Stimulated activated CD8-positive, alpha-beta memory T cell treated with anti-CD3 and anti-CD28 coated beads, Interleukin-7, amount 100 ng/mL, for 24 hours (primary cell): ENCODE data around the gene PRODH2.
"Not testable (repeated sequence)": the region's sequence is repeated elsewhere in the genome, so short reads cannot be mapped to it uniquely, and the experiment has no call there.

Source experiments
- DNase-seq: peaks from one replicate; pipeline ENCODE4 v3.0.0-alpha.2; 2020; ENCODE audit warnings: low read depth

PRODH2 gene

DNA sequence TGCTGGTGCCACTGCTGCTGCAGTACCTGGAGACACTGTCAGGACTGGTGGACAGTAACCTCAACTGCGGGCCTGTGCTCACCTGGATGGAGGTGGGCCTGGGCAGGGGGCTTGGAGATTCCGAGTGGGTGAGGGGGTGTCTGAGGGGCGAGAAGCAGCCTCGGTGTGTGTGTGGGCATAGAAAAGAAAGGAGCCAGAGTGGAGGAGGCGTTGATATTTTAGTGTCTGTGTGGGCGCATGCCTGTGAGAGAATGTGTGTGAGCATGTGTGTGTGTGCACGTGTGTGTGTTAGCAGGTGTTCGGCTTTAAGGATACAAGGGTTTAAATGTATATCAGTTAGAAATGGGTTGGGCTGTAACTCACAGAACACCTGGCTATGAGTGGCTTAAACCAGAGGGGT, 33.6 kb downstream of the PRODH2 start:
- DNase-seq: no peak

DNA sequence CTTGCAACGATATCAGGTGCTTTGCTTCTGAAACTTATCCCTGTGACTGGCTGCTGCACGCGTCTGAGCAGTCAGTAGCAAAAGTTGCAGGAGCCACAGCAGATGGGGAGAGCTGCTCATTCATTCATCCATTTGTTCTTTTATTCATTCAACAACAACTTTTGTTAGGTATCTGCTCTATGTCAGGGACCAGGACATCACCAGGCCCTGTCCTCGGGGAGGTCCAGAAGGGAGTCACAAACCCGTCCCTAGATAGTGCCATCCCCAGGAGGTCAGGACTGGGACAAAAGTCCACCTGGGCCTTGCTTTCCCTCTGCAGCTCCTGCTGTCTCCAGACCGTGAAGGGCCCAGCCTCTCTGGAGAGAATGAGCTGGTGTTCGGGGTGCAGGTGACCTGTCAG, 34.7 kb downstream of the PRODH2 start:
- DNase-seq: no peak

DNA sequence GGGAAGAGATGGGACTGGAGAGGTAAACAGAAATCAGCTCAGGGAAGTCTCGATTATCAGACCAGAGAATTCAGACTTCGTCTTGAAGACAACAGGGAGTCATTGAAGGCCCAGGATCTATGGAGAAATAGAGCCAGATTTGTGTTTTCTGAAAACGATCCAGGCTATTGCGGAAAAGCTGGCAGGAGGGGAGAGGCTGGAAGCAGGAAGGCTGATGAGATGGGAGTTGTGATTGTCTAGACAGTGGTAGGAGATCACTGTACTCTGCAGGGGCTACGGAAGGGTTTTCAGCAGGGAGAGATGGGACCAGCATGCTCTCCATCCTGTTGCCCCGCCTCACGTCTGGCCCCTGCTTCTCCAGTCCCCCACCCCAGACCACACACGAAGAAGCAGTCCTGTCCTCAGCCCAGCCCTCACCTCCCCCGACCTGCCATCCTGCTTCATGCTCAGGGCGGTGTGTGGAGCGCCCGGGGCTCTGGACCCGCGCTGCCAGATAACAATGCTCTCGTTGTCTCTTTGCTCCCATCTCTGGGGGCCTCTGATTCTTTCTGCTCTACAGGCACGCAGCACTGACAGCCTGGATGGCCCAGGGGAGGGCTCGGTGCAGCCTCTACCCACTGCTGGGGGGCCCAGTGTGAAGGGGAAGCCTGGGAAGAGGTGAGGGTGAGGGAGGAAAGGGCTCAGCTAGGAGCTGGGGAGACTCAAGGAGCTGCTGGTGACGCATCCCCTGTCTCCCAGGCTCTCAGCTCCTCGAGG, 35.4 kb downstream of the PRODH2 start:
- no peak for DNase-seq

DNA sequence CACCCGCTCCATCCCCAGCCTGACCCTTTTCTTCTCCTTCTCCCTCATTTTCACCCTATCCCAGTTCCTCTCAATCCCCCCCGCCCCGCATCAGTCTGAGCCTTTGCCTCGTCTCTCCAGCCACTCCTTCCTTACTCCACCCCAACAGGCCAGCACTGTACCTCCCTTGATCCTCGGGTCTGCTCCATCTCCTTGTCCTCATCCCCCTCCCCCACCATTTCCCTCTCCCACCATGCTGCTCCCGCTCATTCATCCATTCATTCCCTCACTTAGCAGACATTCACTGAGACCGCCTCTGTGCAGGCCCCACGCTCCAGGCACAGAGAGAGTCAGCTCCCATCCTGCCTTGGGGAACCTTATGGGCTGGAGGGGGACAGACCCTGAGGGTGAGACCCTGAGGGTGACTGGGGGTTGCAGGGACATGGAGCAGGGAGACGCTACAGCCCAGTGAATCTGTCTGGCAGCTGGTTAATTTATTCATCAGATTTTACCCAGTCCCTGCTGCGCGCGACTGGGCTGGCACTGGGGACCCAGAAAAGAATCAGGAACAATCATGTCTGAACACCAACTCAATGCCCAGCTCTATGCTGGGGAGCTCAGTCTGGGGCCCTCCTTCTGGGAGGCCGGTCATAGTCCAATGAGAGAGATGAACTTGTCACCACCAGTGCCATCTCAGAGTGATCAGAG, 36.4 kb downstream of the PRODH2 start:
- no peak for DNase-seq

DNA sequence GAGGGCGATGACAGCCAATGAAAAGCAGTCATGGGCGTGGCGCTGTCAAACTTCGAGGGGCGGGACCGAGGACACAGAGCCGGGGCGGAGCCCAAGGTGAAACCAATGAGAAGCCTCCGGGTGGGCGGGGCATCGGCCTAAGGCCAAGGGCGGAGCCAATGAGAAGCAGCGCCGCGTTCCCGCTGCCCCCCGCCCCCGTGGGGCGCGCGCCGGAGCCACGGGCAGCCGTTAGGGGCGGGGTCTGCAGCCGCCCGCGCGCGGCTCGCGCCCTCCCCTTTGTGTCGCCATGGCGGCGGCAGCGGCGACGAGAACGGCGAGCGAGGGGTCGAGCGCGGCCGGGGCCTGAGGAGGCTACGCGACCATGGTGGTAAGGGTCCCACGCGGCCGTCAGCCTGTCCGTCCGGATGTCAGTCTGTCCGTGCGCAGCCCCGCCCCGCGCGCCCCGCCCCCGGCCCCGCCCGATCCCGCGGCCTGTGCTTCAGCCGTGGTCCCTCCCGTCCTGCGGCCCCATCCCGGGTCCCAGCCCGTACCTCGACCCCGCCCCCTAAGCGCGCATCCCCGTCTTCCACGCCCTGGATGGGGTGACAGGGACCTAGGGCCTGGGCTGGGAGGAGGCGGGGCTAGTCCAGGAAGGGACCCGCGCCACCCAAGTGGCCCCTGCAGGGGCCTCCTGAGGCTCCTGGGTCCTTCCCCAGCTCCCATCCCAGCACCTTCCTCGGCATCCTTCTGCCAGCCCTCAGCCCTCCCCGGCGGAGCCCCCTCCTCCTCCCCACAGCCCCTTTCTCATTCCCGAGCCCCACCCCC, 37.1 kb downstream of the PRODH2 start, which contains the start of gene ARHGAP33:
TSS of gene ARHGAP33 (plus strand) at position 267 of the 804 bp plus-strand sequence. CDS start at position 362, 95 bp downstream.
- DNase-seq: peak; percentile 98

DNA sequence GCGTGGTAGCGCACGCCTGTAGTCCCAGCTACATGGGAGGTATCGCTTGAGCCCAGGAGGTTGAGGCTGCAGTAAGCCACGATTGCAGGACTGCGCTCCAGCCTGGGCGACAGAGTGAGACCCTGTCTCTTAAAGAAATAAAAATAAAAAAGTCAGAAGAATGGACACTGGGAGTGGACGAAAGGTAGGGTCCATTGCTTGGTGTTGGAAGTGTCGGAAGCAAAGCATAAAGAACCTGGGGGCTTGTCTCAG, 37.7 kb downstream of the PRODH2 start:
- DNase-seq: no peak

DNA sequence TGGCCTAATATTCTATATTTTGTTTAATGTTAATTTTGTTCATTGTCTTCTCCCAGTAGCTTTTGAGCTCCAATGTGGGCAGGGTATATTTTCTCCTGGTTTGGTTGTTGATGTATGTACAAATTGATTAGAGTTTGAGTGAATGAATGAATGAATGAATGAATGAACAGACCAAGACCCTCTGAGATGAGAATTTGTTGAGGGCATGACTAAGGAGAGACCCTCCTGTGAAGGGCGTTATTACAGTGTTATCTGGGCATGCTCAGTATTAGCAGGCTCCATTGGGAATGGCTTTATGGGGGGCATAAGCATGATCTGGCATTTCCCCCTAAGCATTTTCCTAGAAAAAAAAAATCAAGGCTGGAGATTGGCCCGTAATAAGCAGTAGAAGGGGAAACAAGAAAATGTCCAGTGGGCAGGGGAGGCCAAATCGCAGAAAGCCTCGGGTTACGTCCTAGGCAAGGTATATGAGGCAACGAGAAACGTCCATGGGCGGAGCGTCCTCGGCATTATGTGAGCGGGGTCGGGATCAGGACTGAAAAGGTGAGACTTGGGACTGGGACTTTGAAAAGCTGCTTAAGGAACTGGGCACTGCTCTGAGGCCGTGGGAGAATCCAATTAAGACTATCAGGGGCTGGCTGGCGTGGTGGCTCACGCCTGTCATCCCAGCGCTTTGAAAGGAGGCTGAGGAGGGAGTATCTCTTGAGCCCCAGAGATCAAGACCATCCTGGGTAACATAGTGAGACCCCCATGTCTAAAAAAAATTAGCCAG, 38.2 kb downstream of the PRODH2 start:
- DNase-seq: no peak

DNA sequence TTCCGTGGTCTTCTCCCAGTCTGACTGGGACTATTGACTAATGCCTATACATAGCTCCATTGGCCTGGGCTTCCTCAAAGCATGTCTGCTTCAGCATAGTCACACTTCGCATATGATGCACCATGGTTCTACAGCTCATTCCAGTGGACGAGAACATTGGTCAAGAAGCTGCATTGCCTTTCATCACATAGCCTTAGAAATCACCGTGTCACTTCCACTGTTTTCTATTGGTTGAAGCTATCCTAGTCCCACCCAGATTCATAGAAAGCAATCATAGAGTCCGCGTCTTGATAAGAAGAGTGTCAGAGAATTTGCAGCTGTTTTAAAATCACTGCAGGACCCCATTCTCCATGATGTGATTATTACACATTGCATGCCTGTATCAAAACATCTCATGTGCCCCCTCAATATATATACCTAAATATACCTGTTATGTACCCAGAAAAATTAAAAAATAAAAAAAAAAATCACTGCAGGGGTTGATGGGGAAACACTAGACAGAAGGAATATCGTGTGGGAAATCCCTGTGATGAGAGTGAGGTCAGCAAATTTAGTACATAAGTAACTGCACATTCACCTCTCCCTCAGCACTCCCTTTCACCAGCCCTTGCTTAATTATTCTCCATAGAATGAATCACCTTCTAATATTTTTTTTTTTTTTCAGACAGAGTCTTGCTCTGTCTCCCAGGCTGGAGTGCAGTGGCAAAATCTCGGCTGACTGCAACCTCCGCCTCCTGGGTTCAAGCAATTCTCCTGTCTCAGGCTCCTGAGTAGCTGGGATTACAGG, 39.4 kb downstream of the PRODH2 start:
- no peak for DNase-seq

DNA sequence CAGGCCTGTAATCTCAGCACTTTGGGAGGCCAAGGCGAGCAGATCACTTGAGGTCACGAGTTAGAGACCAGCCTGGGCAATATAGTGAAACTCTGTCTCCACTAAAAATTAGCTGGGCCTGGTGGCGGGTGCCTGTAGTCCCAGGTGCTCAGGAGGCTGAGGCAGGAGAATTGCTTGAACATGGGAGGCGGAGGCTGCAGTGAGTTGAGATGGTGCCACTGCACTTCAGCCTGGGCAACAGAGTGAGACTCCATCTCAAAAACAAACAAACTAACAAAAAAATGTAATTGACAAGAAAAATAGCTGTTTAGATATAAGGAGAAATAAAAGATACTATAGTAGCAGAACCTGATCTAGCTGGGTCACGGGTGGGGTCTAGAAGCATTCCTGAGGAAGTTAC, 40.3 kb downstream of the PRODH2 start:
- DNase-seq: not testable (repeated sequence)

DNA sequence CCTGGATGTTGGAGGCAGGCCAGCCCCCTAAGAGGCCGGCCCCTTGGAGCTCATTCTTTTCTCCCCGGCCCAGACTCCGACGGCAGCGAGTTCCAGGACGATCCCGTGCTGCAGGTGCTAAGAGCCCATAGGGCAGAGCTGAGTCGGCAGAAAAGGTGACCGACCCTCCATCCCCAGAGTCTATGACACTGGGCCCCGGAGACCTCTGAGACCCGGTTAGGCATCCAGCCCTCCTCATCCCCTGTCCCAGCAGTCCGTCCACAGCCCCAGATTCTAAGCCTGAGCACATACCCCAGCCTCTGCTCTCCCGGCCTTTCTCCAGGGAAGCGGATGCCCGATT, 44.6 kb downstream of the PRODH2 start:
- DNase-seq: no peak

DNA sequence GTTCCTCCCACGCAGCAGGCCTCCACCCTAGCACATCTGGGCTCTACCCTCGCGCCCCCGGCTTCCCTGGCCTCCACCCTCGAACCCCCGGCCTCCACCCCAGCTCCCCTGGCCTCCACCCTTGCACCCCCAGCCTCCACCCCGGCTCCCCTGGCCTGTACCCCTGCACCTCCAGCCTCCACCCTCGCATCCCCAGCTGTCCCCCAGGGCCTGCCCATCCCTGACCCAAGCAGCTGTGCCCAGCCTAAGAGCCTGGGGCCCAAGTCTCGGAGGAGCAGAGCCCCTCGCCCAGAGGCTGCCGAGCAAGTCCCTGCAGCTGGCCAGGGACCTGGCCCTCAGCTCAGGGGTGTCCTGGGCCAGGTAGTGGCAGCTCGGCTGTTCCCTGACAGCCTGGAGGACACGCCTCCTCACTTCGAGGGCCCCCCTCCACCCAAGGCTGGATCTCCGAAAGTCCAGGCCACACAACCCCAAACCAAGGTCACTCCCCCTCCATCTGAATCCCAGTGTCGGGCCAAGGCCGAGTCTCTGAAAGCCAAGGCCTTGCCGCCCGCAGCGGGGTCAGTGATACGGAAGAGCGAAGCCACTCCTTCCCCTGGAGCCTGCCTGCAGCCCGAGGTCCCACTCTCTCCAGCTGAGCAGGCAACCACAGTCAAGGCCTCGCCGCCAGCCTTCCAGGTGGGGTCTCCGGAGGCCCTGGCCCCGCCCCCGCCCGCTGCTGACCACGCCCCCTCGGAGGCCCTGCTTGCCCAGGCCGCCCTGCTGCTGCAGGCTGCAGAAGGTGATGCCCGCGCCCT, 45.2 kb downstream of the PRODH2 start:
- no peak for DNase-seq

DNA sequence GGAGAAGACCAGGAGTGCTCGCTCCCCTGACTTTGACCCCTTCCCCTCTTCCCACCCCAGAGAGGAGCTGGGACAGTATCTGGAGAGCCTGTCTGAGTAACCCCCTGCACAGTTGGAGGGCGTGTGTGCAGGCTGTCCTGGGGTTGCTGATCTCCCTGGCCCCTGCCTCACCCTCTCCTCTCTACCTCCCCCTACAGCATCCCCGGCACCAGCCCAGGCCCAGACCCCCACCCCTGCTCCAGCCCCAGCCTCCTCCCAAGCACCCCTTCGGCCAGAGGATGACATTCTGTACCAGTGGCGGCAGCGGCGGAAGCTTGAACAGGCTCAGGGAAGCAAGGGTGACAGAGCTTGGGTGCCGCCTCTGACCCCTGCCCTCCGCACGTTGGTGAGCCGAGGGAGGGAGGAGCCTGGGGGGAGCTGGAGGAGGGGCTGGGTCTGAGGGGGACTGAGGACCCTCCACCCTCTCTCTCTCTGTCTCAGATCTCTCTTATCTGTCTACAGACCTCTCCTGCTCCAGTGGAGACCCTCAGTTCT, 46.0 kb downstream of the PRODH2 start:
- DNase-seq: no peak

DNA sequence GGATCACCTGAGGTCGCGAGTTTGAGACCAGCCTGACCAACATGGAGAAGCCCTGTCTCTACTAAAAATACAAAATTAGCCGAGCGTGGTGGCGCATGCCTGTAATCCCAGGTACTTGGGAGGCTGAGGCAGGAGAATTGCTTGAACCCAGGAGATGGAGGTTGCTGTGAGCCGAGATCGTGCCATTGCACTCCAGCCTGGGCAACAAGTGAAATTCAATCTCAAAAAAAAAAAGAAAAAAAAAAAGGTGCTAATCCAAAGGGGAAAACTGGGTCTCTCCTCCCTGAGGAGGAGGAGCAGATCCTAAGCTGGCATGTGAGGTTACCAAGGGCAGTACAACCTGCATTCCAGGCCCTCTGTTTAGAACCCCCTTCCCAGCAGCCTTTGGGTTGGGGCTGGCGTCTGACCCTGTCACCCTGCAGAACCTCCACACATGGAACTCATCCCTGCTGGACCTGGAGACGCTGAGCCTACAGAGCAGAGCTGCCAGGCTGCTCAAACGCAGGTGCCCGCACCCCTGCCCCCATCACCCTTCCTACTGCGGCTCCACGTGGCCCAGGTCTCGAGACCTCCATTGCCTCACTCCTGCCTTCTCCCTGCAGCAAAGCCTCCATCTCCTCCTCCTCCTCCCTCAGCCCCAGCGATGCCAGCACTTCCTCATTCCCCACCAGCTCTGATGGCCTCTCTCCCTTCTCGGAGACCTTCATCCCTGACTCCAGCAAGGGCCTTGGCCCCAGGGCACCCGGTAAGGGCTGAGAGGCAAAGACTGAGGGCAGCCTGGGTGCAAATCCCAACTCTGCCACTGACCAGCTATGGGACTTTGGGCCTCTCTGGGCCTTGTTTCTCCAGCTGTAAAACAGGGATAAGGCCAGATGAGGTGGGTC, 48.0 kb downstream of the PRODH2 start:
- DNase-seq: no peak

DNA sequence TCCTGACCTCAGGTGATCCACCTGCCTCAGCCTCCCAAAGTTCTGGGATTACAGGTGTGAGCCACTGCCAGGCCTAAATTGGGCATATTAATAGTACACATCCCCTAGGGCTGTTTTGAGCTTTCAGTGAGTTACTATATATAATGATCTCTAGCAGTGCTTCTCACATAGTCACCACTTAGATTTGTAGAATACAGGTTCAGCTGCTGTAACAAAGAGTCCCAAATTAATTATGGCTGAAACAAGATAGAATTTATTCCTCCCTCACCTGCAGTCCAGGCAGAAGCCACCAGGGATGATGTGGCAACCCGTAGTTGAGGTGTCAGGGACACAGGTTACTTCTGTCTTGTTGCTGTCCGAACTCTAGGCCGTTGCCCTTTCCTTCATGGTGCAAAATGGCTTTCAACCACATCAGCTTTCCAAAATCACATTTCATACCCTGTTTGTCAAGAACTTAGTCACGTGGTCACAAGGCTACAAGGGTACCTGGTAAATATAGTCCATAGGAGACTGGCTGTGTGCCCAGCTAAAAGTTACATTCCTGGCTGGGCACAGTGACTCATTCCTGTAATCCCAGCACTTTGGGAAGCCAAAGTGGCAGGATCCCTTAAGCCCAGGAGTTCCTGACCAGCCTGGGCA, 51.8 kb downstream of the PRODH2 start:
- DNase-seq: no peak

DNA sequence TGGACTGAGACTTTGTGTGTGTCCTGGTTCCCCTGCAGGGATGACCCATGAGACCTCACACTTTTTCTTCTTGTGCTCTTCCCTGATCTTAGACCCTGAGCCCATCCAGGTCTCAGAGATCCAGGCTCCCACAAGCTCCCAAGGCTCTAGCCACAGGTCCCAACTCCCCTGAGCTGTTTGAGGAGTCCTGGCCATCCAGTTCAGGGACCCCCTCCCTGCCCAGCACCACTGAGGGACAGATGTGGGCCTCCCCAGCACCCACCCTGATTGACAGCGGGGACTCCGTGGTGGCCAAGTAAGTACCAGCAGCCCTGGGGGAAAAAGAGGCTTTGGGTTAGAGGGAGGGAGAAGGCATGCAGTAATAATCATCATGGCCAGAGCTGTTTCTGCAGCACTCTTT, 52.9 kb downstream of the PRODH2 start:
- no peak for DNase-seq

DNA sequence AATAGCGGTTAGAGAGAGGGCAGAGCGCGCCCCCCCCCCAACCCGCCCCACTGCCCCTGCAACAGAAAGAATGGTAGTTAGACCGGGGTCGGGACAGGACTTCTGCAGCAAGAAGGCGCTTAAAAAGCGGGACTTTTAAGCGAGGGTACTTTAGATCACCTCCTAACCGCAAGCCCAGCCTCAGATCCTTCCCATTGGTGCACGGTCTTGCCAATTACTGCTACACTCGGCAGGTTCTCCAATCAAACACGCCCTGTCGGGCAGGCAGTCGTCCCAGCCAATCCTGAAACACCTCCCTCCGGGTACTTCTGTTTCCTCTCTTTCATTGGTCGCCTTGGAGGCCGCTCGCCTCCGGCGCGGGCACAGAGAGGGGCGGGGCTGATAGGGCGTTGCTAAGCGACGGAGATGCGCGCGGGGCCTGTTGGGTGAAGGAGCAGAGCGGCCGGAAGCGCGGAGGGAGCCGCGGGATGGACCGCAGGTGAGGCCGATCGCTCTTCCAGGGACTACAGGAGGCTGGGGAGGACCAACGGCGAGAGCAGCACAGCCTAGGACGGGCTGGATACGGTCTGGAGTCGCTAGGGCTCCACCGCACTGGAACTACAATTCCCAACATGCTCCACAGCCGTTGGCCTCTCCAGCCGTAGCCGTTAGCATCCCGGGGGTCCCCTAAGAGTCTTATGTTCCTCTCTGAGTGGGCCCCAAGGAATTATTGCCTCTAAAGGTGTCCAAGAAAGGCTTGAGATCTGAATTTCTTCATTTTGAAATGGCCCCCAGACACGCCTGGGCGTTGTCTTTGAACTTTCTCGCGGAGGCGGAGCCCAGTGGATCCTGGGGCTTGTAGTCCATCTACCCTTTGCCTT, 54.7 kb downstream of the PRODH2 start, which contains the start of gene PROSER3:
TSS of gene PROSER3 (plus strand) at position 428 of the 860 bp plus-strand sequence. CDS start at position 468, 40 bp downstream.
- DNase-seq: peak; percentile 97

DNA sequence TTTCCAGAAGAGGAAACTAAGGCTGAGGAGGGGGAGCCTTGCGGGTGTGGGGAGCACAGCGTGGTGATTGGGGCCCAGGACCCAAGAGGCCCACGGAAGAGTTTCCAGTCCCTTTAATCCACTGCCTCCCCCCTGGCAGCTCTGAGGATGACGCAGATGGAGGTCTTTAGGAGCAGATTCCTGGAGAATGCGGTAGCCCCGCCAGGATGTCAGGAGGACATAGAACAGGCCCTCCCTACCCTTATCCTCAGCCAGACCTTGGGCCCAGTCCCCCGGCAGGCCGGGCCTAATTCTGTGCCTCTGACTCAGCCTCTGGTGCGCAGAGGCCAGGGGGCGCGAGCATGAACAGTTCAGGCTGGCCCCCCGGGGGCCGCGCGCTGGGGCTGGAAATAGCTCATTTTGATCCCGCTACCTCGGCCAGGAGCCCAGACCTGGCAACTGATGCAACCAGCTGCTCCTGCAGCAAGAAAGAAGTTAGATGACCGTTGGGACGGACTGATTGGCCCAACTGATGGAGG, 55.4 kb downstream of the PRODH2 start:
- DNase-seq: no peak
